GM19395 (cell line): Measurements from ENCODE around the gene C6orf132.

ENCODE experiments used
- ATAC-seq: cut with Tn5 transposase; IDR thresholded peaks from one replicate; pipeline ENCODE4 v1.9.1; 2021; ENCODE audit warnings: mild to moderate bottlenecking, moderate library complexity; ENCODE audit not compliant: unreplicated experiment

C6orf132 gene

GRCh38 chr6:42106112-42107023, 36.1 kb downstream of the C6orf132 start:
- ATAC-seq: no peak

GRCh38 chr6:42105709-42106108, 36.7 kb downstream of the C6orf132 start:
- no peak for ATAC-seq

- no peak for ATAC-seq
Observed at GRCh38 chr6:42105156-42105648, 37.2 kb downstream of the C6orf132 start.

GRCh38 chr6:42104804-42105125, 37.7 kb downstream of the C6orf132 start:
- no peak for ATAC-seq

- ATAC-seq: peak; percentile 69
Observed at GRCh38 chr6:42104095-42104803, 38.2 kb downstream of the C6orf132 start.

- no peak for ATAC-seq
Observed at GRCh38 chr6:42103753-42104094, 38.7 kb downstream of the C6orf132 start.

- no peak for ATAC-seq
Observed at GRCh38 chr6:42103216-42103615, 39.2 kb downstream of the C6orf132 start.

GRCh38 chr6:42101186-42101657, 41.2 kb downstream of the C6orf132 start:
- no peak for ATAC-seq

GRCh38 chr6:42100029-42100901, 42.2 kb downstream of the C6orf132 start:
- ATAC-seq: no peak

- ATAC-seq: no peak
Observed at GRCh38 chr6:42099340-42100028, 42.9 kb downstream of the C6orf132 start.

- no peak for ATAC-seq
Observed at GRCh38 chr6:42095776-42096541, 46.5 kb downstream of the C6orf132 start.

- no peak for ATAC-seq
Observed at GRCh38 chr6:42095094-42095493, 47.3 kb downstream of the C6orf132 start.

- ATAC-seq: no peak
Observed at GRCh38 chr6:42093582-42094329, 48.7 kb downstream of the C6orf132 start.

- no peak for ATAC-seq
Observed at GRCh38 chr6:42091718-42092023, 50.7 kb downstream of the C6orf132 start.

GRCh38 chr6:42090819-42091717, 51.4 kb downstream of the C6orf132 start:
- no peak for ATAC-seq

- ATAC-seq: no peak
Observed at GRCh38 chr6:42088101-42088591, 54.3 kb downstream of the C6orf132 start.

- no peak for ATAC-seq
Observed at GRCh38 chr6:42086046-42087035, 56.1 kb downstream of the C6orf132 start.
